Measurements from ENCODE around the gene IFNLR1.

- TF ChIP-seq CTCF (IDR thresholded peaks at IDR 0.05): no peak
- TF ChIP-seq POLR2A (IDR thresholded peaks at IDR 0.05): no peak
These were observed 82.2 kb downstream of the IFNLR1 start for GRCh38 chr1:24104854-24105253.

All from Peyer's patch (tissue), 4 donors.